Hematopoietic multipotent progenitor cell treated with erythropoietin and hydrocortisone succinate and interleukin-3 and kit ligand, for 4 days (in vitro differentiated cells): ENCODE data around the gene SUPT4H1.

ENCODE experiments used
- DNase-seq: peaks from one replicate; pipeline ENCODE4 v3.0.0-alpha.2; 2015

SUPT4H1 gene

GRCh38 chr17:58302919-58303585, 48.9 kb downstream of the SUPT4H1 start:
- DNase-seq, result no peak

GRCh38 chr17:58302171-58302918, 49.7 kb downstream of the SUPT4H1 start:
- DNase-seq, result no peak

- DNase-seq, result no peak
These were observed 50.4 kb downstream of the SUPT4H1 start for GRCh38 chr17:58301504-58302150.

GRCh38 chr17:58300336-58300735, 51.7 kb downstream of the SUPT4H1 start:
- no peak for DNase-seq
